ENCODE measurements around the gene HMBS.

DNA sequence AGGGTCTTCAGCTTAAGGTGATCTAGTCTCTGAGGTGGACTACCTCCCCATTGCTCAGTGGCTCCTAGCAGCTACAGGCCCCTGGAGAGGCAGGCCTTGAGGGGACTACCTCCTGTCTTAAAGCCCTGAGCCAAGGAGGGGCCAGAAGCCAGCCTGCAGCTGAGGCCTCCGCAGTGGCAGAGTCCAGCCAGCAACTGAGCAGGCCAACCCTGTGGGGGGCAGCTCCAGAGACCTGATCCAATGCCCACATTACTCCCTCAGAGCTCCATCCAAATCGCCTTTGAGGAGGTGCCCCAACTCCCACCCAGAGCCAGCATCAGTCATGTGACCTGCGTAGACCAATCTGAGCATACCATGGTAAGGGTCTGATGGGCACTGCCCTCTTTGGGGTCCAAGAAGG is 25.2 kb downstream of the HMBS start:
- TF ChIP-seq, protein P1, sequence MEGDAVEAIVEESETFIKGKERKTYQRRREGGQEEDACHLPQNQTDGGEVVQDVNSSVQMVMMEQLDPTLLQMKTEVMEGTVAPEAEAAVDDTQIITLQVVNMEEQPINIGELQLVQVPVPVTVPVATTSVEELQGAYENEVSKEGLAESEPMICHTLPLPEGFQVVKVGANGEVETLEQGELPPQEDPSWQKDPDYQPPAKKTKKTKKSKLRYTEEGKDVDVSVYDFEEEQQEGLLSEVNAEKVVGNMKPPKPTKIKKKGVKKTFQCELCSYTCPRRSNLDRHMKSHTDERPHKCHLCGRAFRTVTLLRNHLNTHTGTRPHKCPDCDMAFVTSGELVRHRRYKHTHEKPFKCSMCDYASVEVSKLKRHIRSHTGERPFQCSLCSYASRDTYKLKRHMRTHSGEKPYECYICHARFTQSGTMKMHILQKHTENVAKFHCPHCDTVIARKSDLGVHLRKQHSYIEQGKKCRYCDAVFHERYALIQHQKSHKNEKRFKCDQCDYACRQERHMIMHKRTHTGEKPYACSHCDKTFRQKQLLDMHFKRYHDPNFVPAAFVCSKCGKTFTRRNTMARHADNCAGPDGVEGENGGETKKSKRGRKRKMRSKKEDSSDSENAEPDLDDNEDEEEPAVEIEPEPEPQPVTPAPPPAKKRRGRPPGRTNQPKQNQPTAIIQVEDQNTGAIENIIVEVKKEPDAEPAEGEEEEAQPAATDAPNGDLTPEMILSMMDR (IDR thresholded peaks at IDR 0.05) = no peak
- no peak for TF ChIP-seq POLR2A (IDR thresholded peaks at IDR 0.05)
- no peak for TF ChIP-seq POLR2AphosphoS5 (IDR thresholded peaks at IDR 0.05)
